ENCODE measurements around the gene ZFPM1.
A peak's percentile ranks its signal among the peaks of the same experiment; 100 is the strongest.

The ZFPM1 gene

GRCh38 chr16:88456356-88457292, 3.5 kb downstream of the ZFPM1 start:
- H3K4me3 ChIP-seq (ENCODE audit: low read length) = peak overlapping the region; percentile 71
- peaks cover 32% of the 10 kb centered on the region for H3K4me1 ChIP-seq (ENCODE audit: control insufficient read depth, insufficient read depth, low read length)
- H3K9me3 ChIP-seq (replicated peaks; ENCODE audit: low read length) = no peaks in the 10 kb centered on the region
- H3K4me2 ChIP-seq (ENCODE audit: low read length) = peak overlapping the region; percentile 93
- peaks cover 5% of the 10 kb centered on the region for H3K27me3 ChIP-seq (ENCODE audit: control insufficient read depth, insufficient read depth, low read length)
- H3K36me3 ChIP-seq (ENCODE audit: insufficient read depth, low read length) = no peaks in the 10 kb centered on the region
- no peak overlapping the region for H3K9ac ChIP-seq (ENCODE audit: low read depth, low read length)

- no peak overlapping the region for H3K4me2 ChIP-seq (ENCODE audit: low read length)
- peaks cover 22% of the 10 kb centered on the region for H3K4me1 ChIP-seq (ENCODE audit: control insufficient read depth, insufficient read depth, low read length)
- H3K27me3 ChIP-seq (ENCODE audit: control insufficient read depth, insufficient read depth, low read length) = no peaks in the 10 kb centered on the region
- no peaks in the 10 kb centered on the region for H3K9me3 ChIP-seq (replicated peaks; ENCODE audit: low read length)
- H3K36me3 ChIP-seq (ENCODE audit: insufficient read depth, low read length) = no peaks in the 10 kb centered on the region
- H3K4me3 ChIP-seq (ENCODE audit: low read length) = no peak overlapping the region
- H3K9ac ChIP-seq (ENCODE audit: low read depth, low read length) = no peak overlapping the region
Measured at GRCh38 chr16:88458039-88458772, 5.1 kb downstream of the ZFPM1 start.

GRCh38 chr16:88458773-88459235, 5.7 kb downstream of the ZFPM1 start:
- H3K4me1 ChIP-seq (ENCODE audit: control insufficient read depth, insufficient read depth, low read length) = peaks cover 22% of the 10 kb centered on the region
- H3K36me3 ChIP-seq (ENCODE audit: insufficient read depth, low read length) = no peaks in the 10 kb centered on the region
- no peak overlapping the region for H3K4me3 ChIP-seq (ENCODE audit: low read length)
- no peak overlapping the region for H3K4me2 ChIP-seq (ENCODE audit: low read length)
- no peak overlapping the region for H3K9ac ChIP-seq (ENCODE audit: low read depth, low read length)
- no peaks in the 10 kb centered on the region for H3K27me3 ChIP-seq (ENCODE audit: control insufficient read depth, insufficient read depth, low read length)
- H3K9me3 ChIP-seq (replicated peaks; ENCODE audit: low read length) = no peaks in the 10 kb centered on the region

GRCh38 chr16:88459366-88460073, 6.4 kb downstream of the ZFPM1 start:
- H3K9me3 ChIP-seq (replicated peaks; ENCODE audit: low read length) = no peaks in the 10 kb centered on the region
- no peaks in the 10 kb centered on the region for H3K36me3 ChIP-seq (ENCODE audit: insufficient read depth, low read length)
- no peak overlapping the region for H3K4me3 ChIP-seq (ENCODE audit: low read length)
- H3K4me2 ChIP-seq (ENCODE audit: low read length) = no peak overlapping the region
- H3K27me3 ChIP-seq (ENCODE audit: control insufficient read depth, insufficient read depth, low read length) = no peaks in the 10 kb centered on the region
- H3K4me1 ChIP-seq (ENCODE audit: control insufficient read depth, insufficient read depth, low read length) = peaks cover 14% of the 10 kb centered on the region
- no peak overlapping the region for H3K9ac ChIP-seq (ENCODE audit: low read depth, low read length)

GRCh38 chr16:88460496-88461330, 7.6 kb downstream of the ZFPM1 start:
- H3K4me1 ChIP-seq (ENCODE audit: control insufficient read depth, insufficient read depth, low read length) = peaks cover 7% of the 10 kb centered on the region
- H3K27me3 ChIP-seq (ENCODE audit: control insufficient read depth, insufficient read depth, low read length) = no peaks in the 10 kb centered on the region
- no peak overlapping the region for H3K9ac ChIP-seq (ENCODE audit: low read depth, low read length)
- H3K36me3 ChIP-seq (ENCODE audit: insufficient read depth, low read length) = no peaks in the 10 kb centered on the region
- H3K4me3 ChIP-seq (ENCODE audit: low read length) = no peak overlapping the region
- no peak overlapping the region for H3K4me2 ChIP-seq (ENCODE audit: low read length)
- H3K9me3 ChIP-seq (replicated peaks; ENCODE audit: low read length) = no peaks in the 10 kb centered on the region

- no peak overlapping the region for H3K9ac ChIP-seq (ENCODE audit: low read depth, low read length)
- H3K4me1 ChIP-seq (ENCODE audit: control insufficient read depth, insufficient read depth, low read length) = no peaks in the 10 kb centered on the region
- no peak overlapping the region for H3K4me2 ChIP-seq (ENCODE audit: low read length)
- H3K9me3 ChIP-seq (replicated peaks; ENCODE audit: low read length) = no peaks in the 10 kb centered on the region
- H3K36me3 ChIP-seq (ENCODE audit: insufficient read depth, low read length) = no peaks in the 10 kb centered on the region
- H3K27me3 ChIP-seq (ENCODE audit: control insufficient read depth, insufficient read depth, low read length) = no peaks in the 10 kb centered on the region
- H3K4me3 ChIP-seq (ENCODE audit: low read length) = no peak overlapping the region
Measured at GRCh38 chr16:88461331-88462269, 8.5 kb downstream of the ZFPM1 start.

- H3K4me2 ChIP-seq (ENCODE audit: low read length) = no peak overlapping the region
- H3K9me3 ChIP-seq (replicated peaks; ENCODE audit: low read length) = no peaks in the 10 kb centered on the region
- H3K36me3 ChIP-seq (ENCODE audit: insufficient read depth, low read length) = no peaks in the 10 kb centered on the region
- no peak overlapping the region for H3K4me3 ChIP-seq (ENCODE audit: low read length)
- no peaks in the 10 kb centered on the region for H3K27me3 ChIP-seq (ENCODE audit: control insufficient read depth, insufficient read depth, low read length)
- H3K4me1 ChIP-seq (ENCODE audit: control insufficient read depth, insufficient read depth, low read length) = no peaks in the 10 kb centered on the region
- no peak overlapping the region for H3K9ac ChIP-seq (ENCODE audit: low read depth, low read length)
Measured at GRCh38 chr16:88462396-88462795, 9.3 kb downstream of the ZFPM1 start.

- H3K4me1 ChIP-seq (ENCODE audit: control insufficient read depth, insufficient read depth, low read length) = no peaks in the 10 kb centered on the region
Measured at GRCh38 chr16:88463411-88463810, 10.3 kb downstream of the ZFPM1 start.

GRCh38 chr16:88464447-88465318, 11.6 kb downstream of the ZFPM1 start:
- H3K4me2 ChIP-seq (ENCODE audit: low read length) = no peak overlapping the region
- no peak overlapping the region for H3K9ac ChIP-seq (ENCODE audit: low read depth, low read length)
- H3K4me1 ChIP-seq (ENCODE audit: control insufficient read depth, insufficient read depth, low read length) = no peaks in the 10 kb centered on the region
- no peaks in the 10 kb centered on the region for H3K9me3 ChIP-seq (replicated peaks; ENCODE audit: low read length)
- H3K27me3 ChIP-seq (ENCODE audit: control insufficient read depth, insufficient read depth, low read length) = no peaks in the 10 kb centered on the region
- H3K4me3 ChIP-seq (ENCODE audit: low read length) = no peak overlapping the region
- no peaks in the 10 kb centered on the region for H3K36me3 ChIP-seq (ENCODE audit: insufficient read depth, low read length)

More at GRCh38 chr16:88463411-88463810, 10.3 kb downstream of the ZFPM1 start:
- no peaks in the 10 kb centered on the region for H3K36me3 ChIP-seq (ENCODE audit: insufficient read depth, low read length)
- H3K9ac ChIP-seq (ENCODE audit: low read depth, low read length) = no peak overlapping the region
- H3K9me3 ChIP-seq (replicated peaks; ENCODE audit: low read length) = no peaks in the 10 kb centered on the region
- no peak overlapping the region for H3K4me2 ChIP-seq (ENCODE audit: low read length)
- H3K4me3 ChIP-seq (ENCODE audit: low read length) = no peak overlapping the region
- no peaks in the 10 kb centered on the region for H3K27me3 ChIP-seq (ENCODE audit: control insufficient read depth, insufficient read depth, low read length)

Measured in skeletal muscle satellite cell (primary cell).